Measurements from ENCODE around the gene TSPYL1. TPM values are rescaled to one million over a fixed set of nuclear protein-coding genes. Genes with fewer than 3 reads are reported as not detected.

TSPYL1 gene
- total and polyA plus RNA-seq, 2 of the 8 experiments (the other 6 are each of a cell fraction or from before 2014, with no cell fraction given): 33.2 to 79.1 TPM

DNA sequence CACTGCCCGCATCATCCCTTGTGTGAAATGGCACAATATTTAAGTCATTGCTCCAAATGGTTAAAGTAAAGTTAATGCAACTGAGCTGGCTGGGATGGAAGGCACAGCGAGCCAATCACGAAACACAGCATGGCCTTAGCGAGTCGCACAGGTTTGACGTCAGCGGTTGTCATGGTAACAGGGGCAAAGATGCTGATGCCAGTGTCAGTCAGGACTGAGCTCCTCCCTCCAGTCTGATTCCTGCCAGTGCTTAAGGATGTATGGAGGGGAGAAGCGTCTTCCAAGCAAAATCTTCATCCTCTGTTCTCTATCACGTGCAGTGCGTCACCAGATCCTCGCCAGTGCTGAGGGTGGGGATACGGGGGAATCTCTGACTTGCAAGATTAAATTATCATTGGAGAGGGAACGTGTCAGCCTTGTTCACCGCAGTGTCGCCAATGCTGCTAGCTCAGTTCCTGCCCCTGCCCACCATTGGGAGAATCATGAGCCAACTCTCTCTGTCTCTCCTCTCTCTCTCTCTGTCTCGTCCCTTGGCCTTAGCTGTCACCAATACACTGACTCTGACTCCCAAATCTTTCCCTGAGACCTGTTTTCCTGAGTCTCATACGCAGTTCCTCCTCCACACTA is 50.3 kb downstream of the TSPYL1 start (continued):
- peak; percentile 67 for TF ChIP-seq KDM4A (IDR thresholded peaks at IDR 0.05; ENCODE audit: low read depth, low read length, severe bottlenecking)
- no peak for TF ChIP-seq SUZ12 (IDR thresholded peaks at IDR 0.05; ENCODE audit: low read length)
- 0 out of 4 replicates have a peak, but pooled peaks of 1 of the 2 experiments have one; percentile 25 for TF ChIP-seq SIN3A (conservative IDR thresholded peaks at IDR 0.05 in 1 of 2, IDR thresholded peaks at IDR 0.05 in 1 of 2; ENCODE audit: low read depth in 1 of 2, low read length in 2 of 2)
- TF ChIP-seq MAFK (IDR thresholded peaks at IDR 0.05; ENCODE audit: low read depth, low read length): no peak
- no peak for TF ChIP-seq HDAC2 (IDR thresholded peaks at IDR 0.05; ENCODE audit: borderline replicate concordance in 1 of 2, low read depth in 2 of 2, low read length in 2 of 2)
- no peak for TF ChIP-seq RBBP5 (IDR thresholded peaks at IDR 0.05; ENCODE audit: borderline replicate concordance, low read depth, low read length)
- no peak for TF ChIP-seq CBX5 (IDR thresholded peaks at IDR 0.05; ENCODE audit: low read depth, low read length)
- TF ChIP-seq CBX8 (IDR thresholded peaks at IDR 0.05; ENCODE audit: borderline replicate concordance, low read depth, low read length): no peak
- TF ChIP-seq ZNF274 (IDR thresholded peaks at IDR 0.05; ENCODE audit: borderline replicate concordance, extremely low read depth, low read length): no peak
- TF ChIP-seq KDM5A (IDR thresholded peaks at IDR 0.05; ENCODE audit: low read length): no peak
- TF ChIP-seq CHD1 (IDR thresholded peaks at IDR 0.05; ENCODE audit: low read depth, low read length): no peak
- no peak for TF ChIP-seq EZH2 (IDR thresholded peaks at IDR 0.05; ENCODE audit: low read depth, low read length, severe bottlenecking)
- TF ChIP-seq JUND (IDR thresholded peaks at IDR 0.05; ENCODE audit: low read length): no peak
- TF ChIP-seq SP1 (IDR thresholded peaks at IDR 0.05; ENCODE audit: low read depth, low read length): peak; percentile 92
- no peak for TF ChIP-seq RXRA (IDR thresholded peaks at IDR 0.05; ENCODE audit: insufficient read depth, low read depth, low read length)
- TF ChIP-seq RNF2 (IDR thresholded peaks at IDR 0.05; ENCODE audit: borderline replicate concordance, low read depth, low read length, missing control alignments, poor library complexity, severe bottlenecking): no peak
- no peak for TF ChIP-seq BACH1 (IDR thresholded peaks at IDR 0.05; ENCODE audit: low read length)
- peak; percentile 58 for TF ChIP-seq POLR2AphosphoS5 (IDR thresholded peaks at IDR 0.05; ENCODE audit: low read depth, low read length)
- no peak for TF ChIP-seq ASH2L (IDR thresholded peaks at IDR 0.05; ENCODE audit: low read length)
- TF ChIP-seq JUN (IDR thresholded peaks at IDR 0.05; ENCODE audit: low read depth, low read length): no peak
- 0 out of 2 replicates have a peak, but pooled peaks have one; percentile 32 for TF ChIP-seq SP4 (IDR thresholded peaks at IDR 0.05; ENCODE audit: low read length)
- TF ChIP-seq POLR2A (IDR thresholded peaks at IDR 0.05; ENCODE audit: control extremely low read depth in 1 of 2, low read depth in 2 of 2, low read length in 2 of 2): peak in 1 of 2 experiments; percentile 58; a peak in 1 of 3 replicates
- TF ChIP-seq ATF2 (IDR thresholded peaks at IDR 0.05; ENCODE audit: low read length): no peak
- TF ChIP-seq TEAD4 (IDR thresholded peaks at IDR 0.05; ENCODE audit: low read depth, low read length): no peak

Data from H1 (cell line).